GM19035 (cell line): ENCODE measurements around the gene SNRPD3.
A peak's percentile ranks its signal among the peaks of the same experiment; 100 is the strongest.
"Not testable (repeated sequence)": the region's sequence is repeated elsewhere in the genome, so short reads cannot be mapped to it uniquely, and the experiment has no call there.

Source experiments
- ATAC-seq: cut with Tn5 transposase; IDR thresholded peaks from one replicate; pipeline ENCODE4 v1.9.1; 2021; ENCODE audit not compliant: unreplicated experiment

SNRPD3 gene

GRCh38 chr22:24590596-24591173, 34.9 kb downstream of the SNRPD3 start:
- no peak for ATAC-seq

- ATAC-seq = no peak
These were observed 35.6 kb downstream of the SNRPD3 start for GRCh38 chr22:24591286-24591830.

- ATAC-seq = no peak
These were observed 36.5 kb downstream of the SNRPD3 start for GRCh38 chr22:24592058-24592850.

- ATAC-seq = peak; percentile 76
These were observed 37.2 kb downstream of the SNRPD3 start, which contains the start of gene LRRC75B for GRCh38 chr22:24592851-24593558. Gene LRRC75B, minus strand, starts transcription at chr22:24593073. Its CDS starts 34 bp downstream, at chr22:24593039.

GRCh38 chr22:24593559-24593835, 37.7 kb downstream of the SNRPD3 start:
- ATAC-seq = not testable (repeated sequence)

GRCh38 chr22:24593836-24594568, 38.2 kb downstream of the SNRPD3 start:
- ATAC-seq = no peak

- no peak for ATAC-seq
These were observed 38.8 kb downstream of the SNRPD3 start for GRCh38 chr22:24594569-24595120.

- no peak for ATAC-seq
These were observed 39.4 kb downstream of the SNRPD3 start for GRCh38 chr22:24595228-24595627.

- ATAC-seq = no peak
These were observed 40.1 kb downstream of the SNRPD3 start for GRCh38 chr22:24595863-24596262.

- ATAC-seq = not testable (repeated sequence)
These were observed 41.3 kb downstream of the SNRPD3 start for GRCh38 chr22:24597076-24597475.

GRCh38 chr22:24599514-24599913, 43.7 kb downstream of the SNRPD3 start:
- ATAC-seq = no peak

GRCh38 chr22:24599958-24600715, 44.3 kb downstream of the SNRPD3 start:
- not testable (repeated sequence) for ATAC-seq

GRCh38 chr22:24601217-24602104, 45.7 kb downstream of the SNRPD3 start:
- no peak for ATAC-seq

- ATAC-seq = not testable (repeated sequence)
These were observed 46.4 kb downstream of the SNRPD3 start for GRCh38 chr22:24602105-24602749.

- not testable (repeated sequence) for ATAC-seq
These were observed 47.3 kb downstream of the SNRPD3 start, which contains the start of gene GGT1 for GRCh38 chr22:24602847-24603769. Gene GGT1, plus strand, starts transcription at chr22:24603193. Its CDS starts 7,889 bp downstream, at chr22:24611082.

- ATAC-seq = not testable (repeated sequence)
These were observed 48.2 kb downstream of the SNRPD3 start for GRCh38 chr22:24603770-24604629.
